ENCODE measurements around the gene ATP6V0B.
A peak's percentile ranks its signal among the peaks of the same experiment; 100 is the strongest.

DNA sequence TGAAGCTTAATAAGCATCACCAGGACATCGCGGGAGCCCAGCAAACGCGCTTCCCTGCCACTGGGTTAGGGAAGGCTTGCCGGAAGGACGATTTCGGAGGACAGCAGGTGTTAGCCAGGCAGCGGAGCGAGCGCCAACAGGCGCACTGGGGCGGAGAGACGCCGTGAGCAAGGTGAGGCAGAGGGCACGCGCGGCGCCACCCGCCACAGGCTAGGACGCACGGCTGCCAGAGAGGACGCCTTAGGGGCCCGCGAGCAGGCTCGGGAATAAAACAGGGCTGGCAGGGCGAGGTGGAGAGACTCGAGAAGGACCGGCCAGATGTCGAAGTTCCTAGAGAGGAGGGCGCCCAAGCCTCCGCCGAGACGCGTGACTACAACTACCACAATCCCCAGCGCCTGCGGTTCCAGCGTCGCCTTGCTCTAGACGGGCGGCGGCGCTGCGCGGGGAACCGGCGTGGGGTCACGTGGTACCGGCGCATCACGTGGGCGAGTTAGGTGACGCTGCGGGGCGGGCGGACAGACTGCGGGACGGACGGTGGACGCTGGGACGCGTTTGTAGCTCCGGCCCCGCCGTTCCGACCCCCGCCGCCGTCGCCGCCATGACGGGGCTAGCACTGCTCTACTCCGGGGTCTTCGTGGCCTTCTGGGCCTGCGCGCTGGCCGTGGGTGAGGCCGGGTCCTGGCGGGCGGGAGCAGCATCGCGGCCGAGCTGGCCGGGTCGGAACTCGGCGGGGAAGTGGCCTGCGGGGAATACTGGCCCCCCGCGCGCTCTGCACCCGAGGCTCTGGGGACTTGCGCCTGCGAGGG is at the start of gene ATP6V0B:
- TF ChIP-seq, protein P1, sequence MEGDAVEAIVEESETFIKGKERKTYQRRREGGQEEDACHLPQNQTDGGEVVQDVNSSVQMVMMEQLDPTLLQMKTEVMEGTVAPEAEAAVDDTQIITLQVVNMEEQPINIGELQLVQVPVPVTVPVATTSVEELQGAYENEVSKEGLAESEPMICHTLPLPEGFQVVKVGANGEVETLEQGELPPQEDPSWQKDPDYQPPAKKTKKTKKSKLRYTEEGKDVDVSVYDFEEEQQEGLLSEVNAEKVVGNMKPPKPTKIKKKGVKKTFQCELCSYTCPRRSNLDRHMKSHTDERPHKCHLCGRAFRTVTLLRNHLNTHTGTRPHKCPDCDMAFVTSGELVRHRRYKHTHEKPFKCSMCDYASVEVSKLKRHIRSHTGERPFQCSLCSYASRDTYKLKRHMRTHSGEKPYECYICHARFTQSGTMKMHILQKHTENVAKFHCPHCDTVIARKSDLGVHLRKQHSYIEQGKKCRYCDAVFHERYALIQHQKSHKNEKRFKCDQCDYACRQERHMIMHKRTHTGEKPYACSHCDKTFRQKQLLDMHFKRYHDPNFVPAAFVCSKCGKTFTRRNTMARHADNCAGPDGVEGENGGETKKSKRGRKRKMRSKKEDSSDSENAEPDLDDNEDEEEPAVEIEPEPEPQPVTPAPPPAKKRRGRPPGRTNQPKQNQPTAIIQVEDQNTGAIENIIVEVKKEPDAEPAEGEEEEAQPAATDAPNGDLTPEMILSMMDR (IDR thresholded peaks at IDR 0.05; ENCODE audit: low read depth, low read length, missing input control), result no peak
- TF ChIP-seq YY1 (IDR thresholded peaks at IDR 0.05) (peak; percentile 82), RXRA (IDR thresholded peaks at IDR 0.05) (no peak), FOXA1 (IDR thresholded peaks at IDR 0.05) (no peak)
- TF ChIP-seq, protein P2, sequence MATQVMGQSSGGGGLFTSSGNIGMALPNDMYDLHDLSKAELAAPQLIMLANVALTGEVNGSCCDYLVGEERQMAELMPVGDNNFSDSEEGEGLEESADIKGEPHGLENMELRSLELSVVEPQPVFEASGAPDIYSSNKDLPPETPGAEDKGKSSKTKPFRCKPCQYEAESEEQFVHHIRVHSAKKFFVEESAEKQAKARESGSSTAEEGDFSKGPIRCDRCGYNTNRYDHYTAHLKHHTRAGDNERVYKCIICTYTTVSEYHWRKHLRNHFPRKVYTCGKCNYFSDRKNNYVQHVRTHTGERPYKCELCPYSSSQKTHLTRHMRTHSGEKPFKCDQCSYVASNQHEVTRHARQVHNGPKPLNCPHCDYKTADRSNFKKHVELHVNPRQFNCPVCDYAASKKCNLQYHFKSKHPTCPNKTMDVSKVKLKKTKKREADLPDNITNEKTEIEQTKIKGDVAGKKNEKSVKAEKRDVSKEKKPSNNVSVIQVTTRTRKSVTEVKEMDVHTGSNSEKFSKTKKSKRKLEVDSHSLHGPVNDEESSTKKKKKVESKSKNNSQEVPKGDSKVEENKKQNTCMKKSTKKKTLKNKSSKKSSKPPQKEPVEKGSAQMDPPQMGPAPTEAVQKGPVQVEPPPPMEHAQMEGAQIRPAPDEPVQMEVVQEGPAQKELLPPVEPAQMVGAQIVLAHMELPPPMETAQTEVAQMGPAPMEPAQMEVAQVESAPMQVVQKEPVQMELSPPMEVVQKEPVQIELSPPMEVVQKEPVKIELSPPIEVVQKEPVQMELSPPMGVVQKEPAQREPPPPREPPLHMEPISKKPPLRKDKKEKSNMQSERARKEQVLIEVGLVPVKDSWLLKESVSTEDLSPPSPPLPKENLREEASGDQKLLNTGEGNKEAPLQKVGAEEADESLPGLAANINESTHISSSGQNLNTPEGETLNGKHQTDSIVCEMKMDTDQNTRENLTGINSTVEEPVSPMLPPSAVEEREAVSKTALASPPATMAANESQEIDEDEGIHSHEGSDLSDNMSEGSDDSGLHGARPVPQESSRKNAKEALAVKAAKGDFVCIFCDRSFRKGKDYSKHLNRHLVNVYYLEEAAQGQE (IDR thresholded peaks at IDR 0.05), result no peak

Data from liver (tissue), 3 donors.